Measurements from ENCODE around the gene ANAPC13. TPM values are rescaled to one million over a fixed set of nuclear protein-coding genes. Genes with fewer than 3 reads are reported as not detected.

The ANAPC13 gene
- total and polyA plus RNA-seq, 2 of the 4 experiments (the other 2 are of a cell fraction), result 43.4 to 62.9 TPM

DNA sequence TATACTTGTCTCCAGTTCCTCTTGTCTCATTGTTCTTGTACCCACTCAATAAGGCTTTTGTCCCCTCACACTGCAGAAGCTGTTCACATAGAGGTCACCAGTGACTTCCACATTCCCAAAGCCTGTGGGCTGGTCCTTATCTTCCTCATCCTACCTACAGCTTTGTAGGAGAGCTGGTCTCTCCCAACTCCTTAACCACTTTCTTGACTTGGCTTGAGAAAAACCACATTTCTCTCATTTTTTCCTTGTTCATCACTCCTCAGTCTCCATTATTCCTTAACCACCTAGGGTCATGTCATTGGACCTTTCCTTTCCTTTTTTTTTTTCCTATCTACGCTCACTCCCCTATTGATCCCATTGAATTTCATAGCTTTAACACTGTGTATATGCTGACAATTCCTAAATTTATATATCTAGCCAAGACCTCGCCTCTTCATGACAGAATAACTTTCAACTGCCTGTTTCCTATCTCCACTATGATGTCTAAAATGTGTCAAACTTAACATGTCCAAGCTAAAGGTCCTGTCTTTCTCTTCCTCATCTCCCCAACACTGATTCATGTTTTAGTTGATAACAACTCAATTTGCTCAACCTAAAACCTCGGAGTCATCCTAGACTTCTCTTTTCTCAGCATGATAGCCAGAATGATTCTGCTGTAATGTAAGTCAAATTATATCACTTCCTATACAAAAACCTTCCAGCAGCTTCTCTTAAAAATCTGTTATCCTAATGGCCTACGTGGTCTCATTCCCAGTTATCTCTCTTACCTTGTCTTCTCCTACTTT lies 49.6 kb upstream of the ANAPC13 start:
- no TSS peak for BruUV-seq (replicated peaks)
- no peak overlapping the region for H3K9ac ChIP-seq (ENCODE audit: low read depth, low read length)
- no peak overlapping the region for H2BK5ac ChIP-seq (ENCODE audit: low read depth, low read length, poor library complexity, severe bottlenecking)
- H3K56ac ChIP-seq (ENCODE audit: extremely low read depth, insufficient read depth, low read length), result no peak overlapping the region
- H2BK15ac ChIP-seq (ENCODE audit: low read depth, low read length), result no peak overlapping the region
- H2BK20ac ChIP-seq (ENCODE audit: low read depth, low read length), result no peak overlapping the region
- in situ Hi-C loops (cut with MboI; ENCODE audit: low sequenced_read_pairs), result no loop called here
- no peak for ATAC-seq (ENCODE audit: low read depth)
- H4K20me1 ChIP-seq (ENCODE audit: insufficient read depth, low read length), result no peaks in the 10 kb centered on the region
- CTCF ChIA-PET, result no interaction called here
- no peak for DNase-seq
- H3K9me1 ChIP-seq (ENCODE audit: insufficient read depth, low read length), result peaks cover 5% of the 10 kb centered on the region
- no peaks in the 10 kb centered on the region for H3K4me1 ChIP-seq (ENCODE audit: control insufficient read depth, insufficient read depth, low read length)
- no peaks in the 10 kb centered on the region for H3K27me3 ChIP-seq (ENCODE audit: control insufficient read depth, insufficient read depth, low read length)
- H2BK120ac ChIP-seq (ENCODE audit: low read depth, low read length), result no peak overlapping the region
- intact Hi-C loops (cut with micrococcal nuclease), result no loop called here
- no peak overlapping the region for H3K23ac ChIP-seq (ENCODE audit: low read depth, low read length)
- H3K9me3 ChIP-seq (ENCODE audit: control insufficient read depth, insufficient read depth, low read length), result no peaks in the 10 kb centered on the region
- H2AK5ac ChIP-seq (ENCODE audit: low read depth, low read length), result no peak overlapping the region
- no peak overlapping the region for H4K91ac ChIP-seq (ENCODE audit: insufficient read depth, low read depth, low read length)
- no peak overlapping the region for H3K27ac ChIP-seq (ENCODE audit: insufficient read depth, low read length)
- TF ChIP-seq, protein P1, sequence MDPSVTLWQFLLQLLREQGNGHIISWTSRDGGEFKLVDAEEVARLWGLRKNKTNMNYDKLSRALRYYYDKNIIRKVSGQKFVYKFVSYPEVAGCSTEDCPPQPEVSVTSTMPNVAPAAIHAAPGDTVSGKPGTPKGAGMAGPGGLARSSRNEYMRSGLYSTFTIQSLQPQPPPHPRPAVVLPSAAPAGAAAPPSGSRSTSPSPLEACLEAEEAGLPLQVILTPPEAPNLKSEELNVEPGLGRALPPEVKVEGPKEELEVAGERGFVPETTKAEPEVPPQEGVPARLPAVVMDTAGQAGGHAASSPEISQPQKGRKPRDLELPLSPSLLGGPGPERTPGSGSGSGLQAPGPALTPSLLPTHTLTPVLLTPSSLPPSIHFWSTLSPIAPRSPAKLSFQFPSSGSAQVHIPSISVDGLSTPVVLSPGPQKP (IDR thresholded peaks at IDR 0.05; ENCODE audit: borderline replicate concordance, low read depth, low read length), result no peak
- TF ChIP-seq CHD1 (IDR thresholded peaks at IDR 0.05; ENCODE audit: low read depth, low read length) (no peak), POLR2A (IDR thresholded peaks at IDR 0.05; ENCODE audit: low read depth, low read length) (no peak)
- dilution Hi-C loops (cut with HindIII; ENCODE audit: low sequenced_read_pairs, unreplicated experiment), result no loop called here
- H2AFZ ChIP-seq (replicated peaks; ENCODE audit: low read length, poor library complexity), result no peak overlapping the region
- peaks cover 7% of the 10 kb centered on the region for H3K36me3 ChIP-seq (ENCODE audit: control insufficient read depth, insufficient read depth, low read length)
- no peak overlapping the region for H3K4me2 ChIP-seq (ENCODE audit: low read depth, low read length)
- H3K79me1 ChIP-seq (ENCODE audit: low read depth in 1 of 2, low read length in 2 of 2), result peaks cover 3% of the 10 kb centered on the region in 2 experiments; a peak in 2 of 4 replicates
- H4K8ac ChIP-seq (ENCODE audit: low read depth in 2 of 2, low read length in 2 of 2), result no peak overlapping the region
- no peak overlapping the region for H3K14ac ChIP-seq (replicated peaks; ENCODE audit: low read depth, low read length)
- H2AK9ac ChIP-seq (replicated peaks; ENCODE audit: low read depth, low read length, poor library complexity), result no peak overlapping the region
- no peak overlapping the region for H3K18ac ChIP-seq (ENCODE audit: low read depth, low read length)
- H3K4me3 ChIP-seq (ENCODE audit: insufficient read depth, low read depth, low read length), result no peak overlapping the region
- H4K5ac ChIP-seq (ENCODE audit: low read depth, low read length), result no peak overlapping the region
- POLR2A ChIA-PET (ENCODE audit: unreplicated experiment), result no interaction called here
- H3K4ac ChIP-seq (ENCODE audit: low read depth, low read length), result no peak overlapping the region
- no CpG with 5 or more reads among the region's 4 CpGs for WGBS, 2 experiments (ENCODE audit: extremely low coverage in 2 of 2, insufficient read length in 1 of 2)

Data from IMR-90 (cell line).